ENCODE data around the gene CDH13. TPM values are rescaled to one million over a fixed set of nuclear protein-coding genes. Genes with fewer than 3 reads are reported as not detected.

Gene CDH13
- polyA plus RNA-seq, 1 donor from 2014 or later, result 3.2 TPM

- H3K36me3 ChIP-seq (ENCODE audit: insufficient read depth, low read length), result no peaks in the 10 kb centered on the region
- H4K20me1 ChIP-seq (ENCODE audit: insufficient read depth), result no peaks in the 10 kb centered on the region
- no peaks in the 10 kb centered on the region for H3K27me3 ChIP-seq (ENCODE audit: insufficient read depth, low read depth, low read length)
- no peaks in the 10 kb centered on the region for H3K79me2 ChIP-seq (replicated peaks; ENCODE audit: insufficient read depth, low read length)
- no peaks in the 10 kb centered on the region for H3K9me3 ChIP-seq (ENCODE audit: low read length)
- H3K4me2 ChIP-seq (ENCODE audit: low read length), result no peak overlapping the region
- H3K9me2 ChIP-seq (ENCODE audit: insufficient read depth, low read length), result no peaks in the 10 kb centered on the region
- no peak overlapping the region for H2AFZ ChIP-seq (ENCODE audit: low read depth, low read length)
- no peak overlapping the region for H3K27ac ChIP-seq (ENCODE audit: low read length)
- no peak overlapping the region for H3K9ac ChIP-seq (ENCODE audit: low read length)
- H3F3A ChIP-seq (ENCODE audit: insufficient read depth, low read length, poor library complexity, severe bottlenecking), result no peaks in the 10 kb centered on the region
- TF ChIP-seq EP300 (conservative IDR thresholded peaks at IDR 0.05; ENCODE audit: poor library complexity, severe bottlenecking) (no peak), RAD21 (conservative IDR thresholded peaks at IDR 0.05) (no peak), MXI1 (conservative IDR thresholded peaks at IDR 0.05; ENCODE audit: poor library complexity, severe bottlenecking) (no peak), REST (IDR thresholded peaks at IDR 0.05; ENCODE audit: borderline replicate concordance) (no peak), POLR2AphosphoS5 (IDR thresholded peaks at IDR 0.05) (no peak), TAF1 (IDR thresholded peaks at IDR 0.05; ENCODE audit: low read depth) (no peak), EZH2 (IDR thresholded peaks at IDR 0.05; ENCODE audit: borderline replicate concordance, insufficient read depth, low read length, poor library complexity, severe bottlenecking) (no peak), CTCF (IDR thresholded peaks at IDR 0.05; ENCODE audit: poor library complexity, severe bottlenecking) (no peak), SMC3 (conservative IDR thresholded peaks at IDR 0.05; ENCODE audit: poor library complexity) (no peak)
- no peak overlapping the region for H3K4me3 ChIP-seq (ENCODE audit: low read length)
Measured at GRCh38 chr16:82880346-82880745, 253.6 kb downstream of the CDH13 start.

GRCh38 chr16:82881516-82881915 lies 254.7 kb downstream of the CDH13 start:
- no peaks in the 10 kb centered on the region for H3K79me2 ChIP-seq (replicated peaks; ENCODE audit: insufficient read depth, low read length)
- no peaks in the 10 kb centered on the region for H3K27me3 ChIP-seq (ENCODE audit: insufficient read depth, low read depth, low read length)
- H3K4me2 ChIP-seq (ENCODE audit: low read length), result no peak overlapping the region
- H3F3A ChIP-seq (ENCODE audit: insufficient read depth, low read length, poor library complexity, severe bottlenecking), result no peaks in the 10 kb centered on the region
- H3K9me2 ChIP-seq (ENCODE audit: insufficient read depth, low read length), result no peaks in the 10 kb centered on the region
- H4K20me1 ChIP-seq (ENCODE audit: insufficient read depth), result no peaks in the 10 kb centered on the region
- H2AFZ ChIP-seq (ENCODE audit: low read depth, low read length), result peak overlapping the region; percentile 32
- no peak overlapping the region for H3K9ac ChIP-seq (ENCODE audit: low read length)
- H3K36me3 ChIP-seq (ENCODE audit: insufficient read depth, low read length), result no peaks in the 10 kb centered on the region
- H3K9me3 ChIP-seq (ENCODE audit: low read length), result no peaks in the 10 kb centered on the region
- H3K27ac ChIP-seq (ENCODE audit: low read length), result peak overlapping the region; percentile 35
- H3K4me3 ChIP-seq (ENCODE audit: low read length), result peak overlapping the region; percentile 19
- TF ChIP-seq TAF1 (IDR thresholded peaks at IDR 0.05; ENCODE audit: low read depth) (no peak), SMC3 (conservative IDR thresholded peaks at IDR 0.05; ENCODE audit: poor library complexity) (no peak), CTCF (IDR thresholded peaks at IDR 0.05; ENCODE audit: poor library complexity, severe bottlenecking) (no peak), REST (IDR thresholded peaks at IDR 0.05; ENCODE audit: borderline replicate concordance) (no peak), MXI1 (conservative IDR thresholded peaks at IDR 0.05; ENCODE audit: poor library complexity, severe bottlenecking) (peak; percentile 74), POLR2AphosphoS5 (IDR thresholded peaks at IDR 0.05) (peak; percentile 20), EP300 (conservative IDR thresholded peaks at IDR 0.05; ENCODE audit: poor library complexity, severe bottlenecking) (peak; percentile 65), RAD21 (conservative IDR thresholded peaks at IDR 0.05) (peak; percentile 19), EZH2 (IDR thresholded peaks at IDR 0.05; ENCODE audit: borderline replicate concordance, insufficient read depth, low read length, poor library complexity, severe bottlenecking) (no peak)

All from neural cell (in vitro differentiated cells).